Hepatocyte (in vitro differentiated cells): ENCODE results near the gene ETV6. TPM values are rescaled to one million over a fixed set of nuclear protein-coding genes. Genes with fewer than 3 reads are reported as not detected.

Experiments used
- DNase-seq: peaks from one replicate; pipeline ENCODE4 v3.0.0-alpha.2; 2016; ENCODE audit warnings: low spot score
- H2AFZ ChIP-seq: fragments of 200-600 bp; sonication (generic); 2 replicates; pipeline ENCODE4 v1.6.0; 2016; ENCODE audit warnings: antibody characterized with exemption, mild to moderate bottlenecking
- H3K27ac ChIP-seq: fragments of 200-600 bp; sonication (generic); 2 replicates; pipeline ENCODE4 v1.5.1; 2016; ENCODE audit warnings: mild to moderate bottlenecking
- H3K27me3 ChIP-seq: fragments of 200-600 bp; sonication (generic); 2 replicates; pipeline ENCODE4 v1.6.1; 2016
- H3K36me3 ChIP-seq: fragments of 200-600 bp; sonication (generic); replicated peaks from 2 replicates; pipeline ENCODE4 v1.5.1; 2016; ENCODE audit warnings: low read depth; ENCODE audit not compliant: insufficient read depth
- H3K4me1 ChIP-seq: fragments of 200-600 bp; sonication (generic); 2 replicates; pipeline ENCODE4 v1.5.1; 2016; ENCODE audit warnings: mild to moderate bottlenecking, moderate library complexity; ENCODE audit not compliant: insufficient read depth
- H3K4me2 ChIP-seq: fragments of 200-600 bp; sonication (generic); 2 replicates; pipeline ENCODE4 v1.6.0; 2016
- H3K4me3 ChIP-seq: fragments of 200-600 bp; sonication (generic); 2 replicates; pipeline ENCODE4 v1.5.1; 2016; ENCODE audit warnings: mild to moderate bottlenecking
- H3K79me2 ChIP-seq: fragments of 200-600 bp; sonication (generic); 2 replicates; pipeline ENCODE4 v1.6.0; 2017; ENCODE audit warnings: mild to moderate bottlenecking
- H3K9me2 ChIP-seq: fragments of 200-600 bp; sonication (generic); replicated peaks from 2 replicates; pipeline ENCODE4 v1.6.0; 2017; ENCODE audit warnings: mild to moderate bottlenecking; ENCODE audit not compliant: insufficient read depth
- H3K9me3 ChIP-seq: fragments of 200-600 bp; sonication (generic); 2 replicates; pipeline ENCODE4 v1.5.1; 2016; ENCODE audit warnings: low read depth, mild to moderate bottlenecking
- H4K20me1 ChIP-seq: fragments of 200-600 bp; sonication (generic); 2 replicates; pipeline ENCODE4 v1.6.0; 2016; ENCODE audit warnings: mild to moderate bottlenecking; ENCODE audit not compliant: insufficient read depth, poor library complexity, severe bottlenecking
- EZH2 ChIP-seq: fragments of 200-600 bp; sonication (generic); IDR thresholded peaks from 2 replicates; pipeline ENCODE4 v1.6.1; 2016; ENCODE audit warnings: antibody characterized with exemption, mild to moderate bottlenecking, borderline replicate concordance
- EZH2phosphoT487 ChIP-seq: fragments of 200-600 bp; sonication (generic); IDR thresholded peaks from one replicate; pipeline ENCODE4 v1.6.1; 2018; ENCODE audit warnings: antibody characterized with exemption, mild to moderate bottlenecking, low read depth, moderate library complexity; ENCODE audit not compliant: unreplicated experiment, severe bottlenecking
- WGBS: methylation state at CpG from one replicate; pipeline ENCODE4 v1.1.6; 2016; ENCODE audit warnings: low lambda C conversion rate; ENCODE audit errors: missing lambda C conversion rate; 5-methylcytosine and 5-hydroxymethylcytosine counted together
- polyA plus RNA-seq: library from polyadenylated mRNA; unstranded; fragments of >200 nt; fragmentation: Nextera tagmentation; extraction: Ambion mirVana; gene quantifications from 2 replicates; pipeline ENCODE4 v1.2.1, GENCODE V29; 2016
- total RNA-seq: library from RNA; depleted of rRNA; stranded (reverse); fragments of >200 nt; gene quantifications from 2 replicates; pipeline ENCODE4 v1.2.3, GENCODE V29; 2014
- TF ChIP-seq, protein P1 (sequence below): fragments of 200-600 bp; sonication (generic); IDR thresholded peaks from 2 replicates; pipeline ENCODE4 v1.5.1; 2016; ENCODE audit warnings: antibody characterized with exemption, mild to moderate bottlenecking; ENCODE audit not compliant: poor library complexity

Gene ETV6
- total and polyA plus RNA-seq, 2 experiments from 2014 or later, result 8.0 to 9.7 TPM

DNA sequence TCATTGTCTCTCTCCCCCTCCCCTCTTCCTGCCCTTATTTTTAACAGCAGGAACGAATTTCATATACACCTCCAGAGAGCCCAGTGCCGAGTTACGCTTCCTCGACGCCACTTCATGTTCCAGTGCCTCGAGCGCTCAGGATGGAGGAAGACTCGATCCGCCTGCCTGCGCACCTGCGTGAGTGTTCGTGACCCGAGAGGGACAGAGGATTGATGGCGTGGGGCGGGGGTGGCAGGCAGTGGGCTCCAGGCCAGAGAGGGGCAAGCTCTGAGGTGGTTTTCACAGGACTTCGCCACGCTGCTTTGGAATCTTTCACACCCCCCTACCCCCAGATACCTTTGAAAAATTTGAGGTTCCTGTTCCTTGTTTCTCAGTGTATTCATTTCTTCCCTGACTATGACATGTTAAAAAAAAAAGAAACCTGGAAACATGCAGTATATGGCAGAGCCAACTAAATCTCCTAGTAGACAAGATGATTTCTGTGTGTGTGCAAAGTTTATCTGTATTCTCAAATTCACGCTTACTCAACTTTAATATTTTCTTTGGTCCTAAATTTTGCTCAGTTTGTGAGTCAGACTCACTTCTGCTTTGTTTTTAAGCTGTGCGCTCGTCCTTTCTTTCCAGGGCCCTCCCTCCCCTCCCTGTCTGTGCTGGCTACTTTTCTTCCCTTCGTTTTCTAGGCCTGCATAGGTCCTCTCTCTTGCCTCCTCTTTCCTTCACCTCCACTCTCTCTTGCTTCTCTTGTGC, 103.1 kb downstream of the ETV6 start:
- no peaks in the 10 kb centered on the region for H3K4me1 ChIP-seq
- peaks cover 24% of the 10 kb centered on the region for H3K79me2 ChIP-seq
- 93% methylated on average over 20 of the region's 21 CpGs for WGBS
- no peaks in the 10 kb centered on the region for H3K9me3 ChIP-seq
- H4K20me1 ChIP-seq, result no peaks in the 10 kb centered on the region
- H3K4me3 ChIP-seq, result no peak overlapping the region
- TF ChIP-seq EZH2phosphoT487 (no peak), EZH2 (no peak)
- TF ChIP-seq, protein P1, sequence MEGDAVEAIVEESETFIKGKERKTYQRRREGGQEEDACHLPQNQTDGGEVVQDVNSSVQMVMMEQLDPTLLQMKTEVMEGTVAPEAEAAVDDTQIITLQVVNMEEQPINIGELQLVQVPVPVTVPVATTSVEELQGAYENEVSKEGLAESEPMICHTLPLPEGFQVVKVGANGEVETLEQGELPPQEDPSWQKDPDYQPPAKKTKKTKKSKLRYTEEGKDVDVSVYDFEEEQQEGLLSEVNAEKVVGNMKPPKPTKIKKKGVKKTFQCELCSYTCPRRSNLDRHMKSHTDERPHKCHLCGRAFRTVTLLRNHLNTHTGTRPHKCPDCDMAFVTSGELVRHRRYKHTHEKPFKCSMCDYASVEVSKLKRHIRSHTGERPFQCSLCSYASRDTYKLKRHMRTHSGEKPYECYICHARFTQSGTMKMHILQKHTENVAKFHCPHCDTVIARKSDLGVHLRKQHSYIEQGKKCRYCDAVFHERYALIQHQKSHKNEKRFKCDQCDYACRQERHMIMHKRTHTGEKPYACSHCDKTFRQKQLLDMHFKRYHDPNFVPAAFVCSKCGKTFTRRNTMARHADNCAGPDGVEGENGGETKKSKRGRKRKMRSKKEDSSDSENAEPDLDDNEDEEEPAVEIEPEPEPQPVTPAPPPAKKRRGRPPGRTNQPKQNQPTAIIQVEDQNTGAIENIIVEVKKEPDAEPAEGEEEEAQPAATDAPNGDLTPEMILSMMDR, result no peak
- H3K9me2 ChIP-seq, result no peaks in the 10 kb centered on the region
- H3K27me3 ChIP-seq, result no peaks in the 10 kb centered on the region
- H2AFZ ChIP-seq, result no peak overlapping the region
- no peak for DNase-seq
- H3K36me3 ChIP-seq, result no peaks in the 10 kb centered on the region
- no peak overlapping the region for H3K4me2 ChIP-seq
- no peak overlapping the region for H3K27ac ChIP-seq

DNA sequence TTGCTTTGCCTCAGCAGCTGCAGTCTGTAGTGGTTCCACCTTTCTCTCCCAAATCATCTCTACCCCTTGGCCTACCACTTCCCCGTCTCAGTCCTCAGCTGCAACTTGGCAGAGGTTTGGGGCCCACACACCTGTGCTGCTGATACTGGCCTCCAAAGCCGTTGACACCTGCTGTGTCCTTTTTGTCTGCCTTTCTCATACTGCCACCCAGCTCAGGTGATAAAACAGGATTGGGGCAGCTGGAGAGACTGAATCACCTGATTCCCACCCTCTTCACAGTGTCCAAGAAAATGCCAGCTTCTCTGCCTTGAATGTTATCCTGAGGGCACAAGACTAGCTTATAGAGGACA, 103.7 kb downstream of the ETV6 start:
- WGBS, result 86% methylated on average over 2 of the region's 2 CpGs

DNA sequence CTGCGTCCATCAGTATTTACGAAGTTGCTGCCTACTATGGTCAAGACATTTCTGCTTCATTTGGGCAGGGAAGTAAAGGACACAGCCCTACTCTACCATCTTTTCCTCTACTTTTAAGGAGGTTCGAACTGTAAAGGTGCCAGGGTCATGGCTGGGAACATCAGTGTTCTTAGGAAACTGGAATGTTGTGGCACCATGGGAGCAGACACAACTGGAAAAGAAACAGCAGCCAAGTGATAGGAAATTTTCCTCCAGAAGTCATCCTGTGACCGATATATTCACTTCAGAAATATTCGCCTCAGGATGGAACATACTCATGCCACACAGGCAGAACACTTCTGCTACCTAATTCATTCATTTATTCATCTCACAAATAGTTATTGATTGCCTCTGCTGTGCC, 104.4 kb downstream of the ETV6 start:
- Histone ChIP-seq H2AFZ (no peak overlapping the region), H3K9me2 (no peaks in the 10 kb centered on the region), H3K4me3 (no peak overlapping the region), H3K9me3 (no peaks in the 10 kb centered on the region), H3K4me1 (peaks cover 7% of the 10 kb centered on the region), H3K4me2 (no peak overlapping the region), H3K79me2 (peaks cover 23% of the 10 kb centered on the region), H3K27me3 (no peaks in the 10 kb centered on the region), H4K20me1 (no peaks in the 10 kb centered on the region), H3K27ac (no peak overlapping the region), H3K36me3 (no peaks in the 10 kb centered on the region)
- DNase-seq, result no peak
- 96% methylated on average over 5 of the region's 5 CpGs for WGBS
- no peak for TF ChIP-seq EZH2
- no peak for TF ChIP-seq EZH2phosphoT487
- TF ChIP-seq, protein P1, result no peak

More for the DNA sequence above, 103.7 kb downstream of the ETV6 start:
- TF ChIP-seq, protein P1, result no peak
- no peak for TF ChIP-seq EZH2phosphoT487
- no peak for TF ChIP-seq EZH2
- peaks cover 28% of the 10 kb centered on the region for H3K79me2 ChIP-seq
- no peak overlapping the region for H3K4me2 ChIP-seq
- no peak for DNase-seq
- no peaks in the 10 kb centered on the region for H3K36me3 ChIP-seq
- no peaks in the 10 kb centered on the region for H3K27me3 ChIP-seq
- H3K27ac ChIP-seq, result no peak overlapping the region
- no peak overlapping the region for H3K4me3 ChIP-seq
- no peak overlapping the region for H2AFZ ChIP-seq
- no peaks in the 10 kb centered on the region for H3K9me3 ChIP-seq
- no peaks in the 10 kb centered on the region for H4K20me1 ChIP-seq
- peaks cover under 1% of the 10 kb centered on the region for H3K4me1 ChIP-seq
- no peaks in the 10 kb centered on the region for H3K9me2 ChIP-seq
